H1 (cell line): ENCODE measurements around the gene TMEM130. TPM values are rescaled to one million over a fixed set of nuclear protein-coding genes. Genes with fewer than 3 reads are reported as not detected.

Source experiments
- BACH1 ChIP-seq: IDR thresholded peaks from 2 replicates; pipeline ENCODE4 v1.6.1; 2012; ENCODE audit warnings: low read length, improper control_type of control experiment
- BCL11A ChIP-seq, 2 experiments: IDR thresholded peaks; one replicate each; pipeline ENCODE4 v1.6.1; 2011; ENCODE audit warnings: low read depth in 2 of 2, low read length in 2 of 2, mild to moderate bottlenecking in 2 of 2
- GTF2F1 ChIP-seq: IDR thresholded peaks from 2 replicates; pipeline ENCODE4 v1.6.1; 2012; ENCODE audit warnings: low read depth, low read length, improper control_type of control experiment, borderline replicate concordance
- HDAC2 ChIP-seq, 2 experiments: fragments of 300-600 bp in 1 of 2; sonication (generic) in 1 of 2; IDR thresholded peaks; 2 replicates each; pipeline ENCODE4 v1.6.1; 2011 to 2012; ENCODE audit warnings: low read depth in 2 of 2, low read length in 2 of 2, mild to moderate bottlenecking in 2 of 2, moderate library complexity in 2 of 2, borderline replicate concordance in 1 of 2, inconsistent platforms in 1 of 2
- POLR2AphosphoS5 ChIP-seq: IDR thresholded peaks from 2 replicates; pipeline ENCODE4 v1.6.1; 2011; ENCODE audit warnings: low read depth, low read length
- polyA plus RNA-seq, 7 experiments: library from polyadenylated mRNA; depleted of rRNA in 3 of 7; stranded (reverse) in 5 of 7; unstranded in 2 of 7; fragments of >200 nt in 5 of 7; fragments of 200-250 nt in 2 of 7; gene quantifications; 1 replicate in 5 of 7; 2 replicates in 1 of 7; 4 replicates in 1 of 7; pipeline versions ENCODE4 v1.2.1 to v1.2.3, GENCODE V29; 2011 to 2013; ENCODE audit warnings: missing spikeins in 2 of 7, mixed read lengths in 2 of 7
- total RNA-seq: library from RNA; stranded (reverse); fragmentation: NEBNext Ultra II Directional; extraction: Animal tissue kit (Norgen Biotek cat#: 25700); gene quantifications from 2 replicates; pipeline ENCODE4 v1.2.1, GENCODE V29; 2021

The TMEM130 gene
- total and polyA plus RNA-seq, 2 of the 8 experiments (the other 6 are each of a cell fraction or from before 2014, with no cell fraction given), result 2.9 to 6.6 TPM

GRCh38 chr7:98863601-98864000 lies 6.2 kb downstream of the TMEM130 start (continued):
- TF ChIP-seq HDAC2 (IDR thresholded peaks at IDR 0.05; ENCODE audit: borderline replicate concordance in 1 of 2, low read depth in 2 of 2, low read length in 2 of 2) (no peak), POLR2AphosphoS5 (no peak), BCL11A (IDR thresholded peaks at IDR 0.05; ENCODE audit: low read depth in 2 of 2, low read length in 2 of 2) (no peak), GTF2F1 (no peak), BACH1 (no peak)
- TF ChIP-seq, all 59 proteins: peak for 0
